Measurements from ENCODE around the gene ZNF746.
A peak's percentile ranks its signal among the peaks of the same experiment; 100 is the strongest.

Gene ZNF746

GRCh38 chr7:149490083-149490760, 7.4 kb downstream of the ZNF746 start:
- DNase-seq = no peak

- DNase-seq = no peak
These were observed 8.1 kb downstream of the ZNF746 start for GRCh38 chr7:149489391-149490024.

- no peak for DNase-seq
These were observed 18.0 kb downstream of the ZNF746 start for GRCh38 chr7:149479568-149479967.

- DNase-seq = no peak
These were observed 18.9 kb downstream of the ZNF746 start for GRCh38 chr7:149478754-149479153.

GRCh38 chr7:149477494-149478443, 19.8 kb downstream of the ZNF746 start:
- no peak for DNase-seq

GRCh38 chr7:149476791-149477190, 20.8 kb downstream of the ZNF746 start:
- DNase-seq = no peak

GRCh38 chr7:149475121-149476045, 22.2 kb downstream of the ZNF746 start:
- no peak for DNase-seq

- no peak for DNase-seq
These were observed 23.1 kb downstream of the ZNF746 start for GRCh38 chr7:149474309-149475120.

GRCh38 chr7:149473251-149473650, 24.4 kb downstream of the ZNF746 start:
- no peak for DNase-seq

GRCh38 chr7:149471289-149471953, 26.2 kb downstream of the ZNF746 start:
- no peak for DNase-seq

GRCh38 chr7:149469806-149470205, 27.8 kb downstream of the ZNF746 start:
- DNase-seq = no peak

- DNase-seq = no peak
These were observed 29.4 kb downstream of the ZNF746 start for GRCh38 chr7:149468208-149468607.

- DNase-seq = no peak
These were observed 30.2 kb downstream of the ZNF746 start for GRCh38 chr7:149467321-149467859.

- DNase-seq = no peak
These were observed 31.2 kb downstream of the ZNF746 start for GRCh38 chr7:149466364-149466763.

- no peak for DNase-seq
These were observed 34.0 kb downstream of the ZNF746 start for GRCh38 chr7:149463500-149464161.

GRCh38 chr7:149462101-149462520, 35.5 kb downstream of the ZNF746 start:
- no peak for DNase-seq

GRCh38 chr7:149460493-149461277, 36.9 kb downstream of the ZNF746 start, which contains the start of gene ZNF777:
TSS of gene ZNF777 (minus strand) at chr7:149461062. CDS start at chr7:149456022, 5,040 bp downstream.
- DNase-seq = peak; percentile 89

All from right kidney (tissue), 1 donor.